T-cell (primary cell): ENCODE measurements around the gene PCBP3. TPM values are rescaled to one million over a fixed set of nuclear protein-coding genes. Genes with fewer than 3 reads are reported as not detected.

Experiments
- ATAC-seq, 4 experiments: fragments of 200-7000 bp in 3 of 4; fragments of 150-1000 bp in 1 of 4; cut with Tn5 transposase; replicated peaks in 1 of 4; 1 replicate in 3 of 4; 2 replicates in 1 of 4; pipeline ENCODE4 v1.10.0; 2021; ENCODE audit warnings: moderate library complexity in 3 of 4, mild to moderate bottlenecking in 2 of 4, moderate number of reproducible peaks in 1 of 4
- CTCF ChIA-PET, 2 donors: fragments of 300-600 bp; sonication (Branson Sonifier 250); formaldehyde crosslinking; loops; one replicate each; lab custom pipeline; 2022; ENCODE audit warnings: antibody characterized with exemption in 2 of 2; lab: Charles Lee
- POLR2A ChIA-PET, 2 donors: fragments of 300-600 bp; sonication (Branson Sonifier 250); formaldehyde crosslinking; loops; one replicate each; lab custom pipeline; 2022; ENCODE audit warnings: antibody characterized with exemption in 2 of 2; lab: Charles Lee
- DNase-seq, 35 experiments: peaks; one replicate each; pipeline versions ENCODE4 v3.0.0 to v3.0.0-alpha.2; 2013 to 2023
- H3K27ac ChIP-seq: one replicate; pipeline ENCODE4 v1.5.1; 2013; ENCODE audit warnings: low read length
- H3K27me3 ChIP-seq, 2 experiments: replicated peaks in 1 of 2; 1 replicate in 1 of 2; 2 replicates in 1 of 2; pipeline versions ENCODE4 v1.6.1 to v1.7.0; 2013; ENCODE audit warnings: low read length in 1 of 2, mixed read lengths in 1 of 2; ENCODE audit not compliant: control insufficient read depth in 2 of 2, insufficient read depth in 2 of 2; ENCODE audit errors: extremely low read depth in 1 of 2
- H3K36me3 ChIP-seq, 2 donors: 1 replicate in 1 of 2; 2 replicates in 1 of 2; pipeline versions ENCODE4 v1.6.1 to v1.7.0; 2013; ENCODE audit warnings: low read length in 1 of 2; ENCODE audit not compliant: control insufficient read depth in 2 of 2, insufficient read depth in 1 of 2; ENCODE audit errors: extremely low read depth in 1 of 2
- H3K4me1 ChIP-seq, 2 experiments: 1 replicate in 1 of 2; 2 replicates in 1 of 2; pipeline versions ENCODE4 v1.6.1 to v1.7.0; 2013; ENCODE audit warnings: low read length in 2 of 2, mixed read lengths in 1 of 2; ENCODE audit not compliant: insufficient read depth in 2 of 2, control insufficient read depth in 1 of 2; ENCODE audit errors: extremely low read depth in 1 of 2
- H3K4me3 ChIP-seq, 2 donors: 1 replicate in 1 of 2; 2 replicates in 1 of 2; pipeline versions ENCODE4 v1.5.1 to v1.7.0; 2013; ENCODE audit warnings: mild to moderate bottlenecking in 2 of 2, low read length in 1 of 2, moderate library complexity in 1 of 2; ENCODE audit not compliant: control insufficient read depth in 1 of 2; ENCODE audit errors: extremely low read depth in 1 of 2
- H3K9me3 ChIP-seq: 2 replicates; pipeline ENCODE4 v1.7.0; 2013
- H3K27ac Mint-ChIP-seq, 2 donors: one replicate each; pipeline ENCODE4 v1.8.0; 2020 to 2021; ENCODE audit warnings: mild to moderate bottlenecking in 2 of 2, mixed read lengths in 2 of 2
- H3K27me3 Mint-ChIP-seq, 2 donors: one replicate each; pipeline ENCODE4 v1.8.0; 2021 to 2022; ENCODE audit warnings: mixed read lengths in 2 of 2
- H3K36me3 Mint-ChIP-seq: one replicate; pipeline ENCODE4 v1.8.0; 2021; ENCODE audit warnings: mixed read lengths
- H3K4me1 Mint-ChIP-seq, 3 donors: one replicate each; pipeline ENCODE4 v1.8.0; 2020 to 2022; ENCODE audit warnings: mixed read lengths in 3 of 3, mild to moderate bottlenecking in 1 of 3
- H3K4me3 Mint-ChIP-seq, 3 donors: one replicate each; pipeline ENCODE4 v1.8.0; 2020 to 2022; ENCODE audit warnings: mild to moderate bottlenecking in 3 of 3, mixed read lengths in 3 of 3, moderate library complexity in 3 of 3
- H3K9me3 Mint-ChIP-seq, 3 donors: one replicate each; pipeline ENCODE4 v1.8.0; 2020 to 2022; ENCODE audit warnings: mixed read lengths in 3 of 3
- WGBS: methylation state at CpG from one replicate; pipeline ENCODE4 v1.1.5; 2013; ENCODE audit warnings: missing lambda C conversion rate; ENCODE audit not compliant: insufficient coverage; 5-methylcytosine and 5-hydroxymethylcytosine counted together
- total RNA-seq, 35 experiments: library from RNA in 6 of 35; stranded (reverse) in 6 of 35; fragments of 120-200 nt in 1 of 35; gene quantifications; one replicate each; pipeline versions ENCODE4 v1.2.1 to v1.2.4 and lab custom pipeline; 2013 to 2026

PCBP3 gene
- total RNA-seq, 5 donors from 2014 or later (not counting 1 experiment from before 2014, with no cell fraction given): 1.5 to 4.2 (median 2.8) TPM

DNA sequence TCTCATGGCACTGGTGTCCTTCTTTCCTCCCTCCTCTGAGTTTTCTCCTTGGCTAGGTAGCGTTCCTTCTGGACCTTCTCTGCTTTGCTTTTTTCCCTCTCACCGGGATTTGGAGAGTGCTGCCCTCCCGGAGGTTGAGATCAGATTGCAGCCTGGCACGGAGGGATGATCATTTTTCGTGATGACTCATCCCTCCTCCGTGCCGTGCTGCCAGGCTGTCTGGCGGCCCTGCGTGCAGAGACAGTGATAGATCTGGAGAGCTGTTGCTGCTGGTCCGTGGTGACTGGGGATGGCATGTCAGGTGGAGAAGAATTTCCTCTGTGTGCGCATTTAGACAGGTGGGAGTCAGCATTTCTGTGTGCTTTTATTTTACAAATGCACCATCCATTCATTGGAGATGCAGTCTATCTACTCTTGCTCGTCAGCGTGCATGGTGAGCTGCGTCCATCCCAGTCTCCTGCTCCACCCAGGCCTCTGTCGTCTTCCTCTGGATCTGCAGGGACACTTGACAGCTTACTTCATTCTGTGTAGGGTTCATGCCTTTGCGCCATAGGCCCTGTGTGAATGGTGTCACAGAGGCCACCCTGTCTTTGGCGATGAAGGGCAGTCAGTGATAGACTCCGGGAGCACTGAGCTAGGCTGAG, 104.4 kb downstream of the PCBP3 start:
- no peaks in the 10 kb centered on the region for H3K4me1 ChIP-seq
- H3K4me3 ChIP-seq: no peak overlapping the region
- no peaks in the 10 kb centered on the region for H3K27me3 ChIP-seq
- no peaks in the 10 kb centered on the region for H3K27me3 Mint-ChIP-seq
- H3K9me3 ChIP-seq: no peaks in the 10 kb centered on the region
- 91% methylated on average over 11 of the region's 18 CpGs for WGBS
- no peak for ATAC-seq
- no peak overlapping the region for H3K4me3 Mint-ChIP-seq
- peaks cover 4% of the 10 kb centered on the region for H3K36me3 Mint-ChIP-seq
- DNase-seq: no peak
- no peaks in the 10 kb centered on the region for H3K9me3 Mint-ChIP-seq
- CTCF ChIA-PET: no interaction called here
- peaks cover 0 to 4% of the 10 kb centered on the region in 2 donors for H3K36me3 ChIP-seq
- no peak overlapping the region for H3K27ac ChIP-seq
- no peak overlapping the region for H3K27ac Mint-ChIP-seq
- POLR2A ChIA-PET: no interaction called here
- peaks cover 0 to 18% (median 0%) of the 10 kb centered on the region in 3 donors for H3K4me1 Mint-ChIP-seq

DNA sequence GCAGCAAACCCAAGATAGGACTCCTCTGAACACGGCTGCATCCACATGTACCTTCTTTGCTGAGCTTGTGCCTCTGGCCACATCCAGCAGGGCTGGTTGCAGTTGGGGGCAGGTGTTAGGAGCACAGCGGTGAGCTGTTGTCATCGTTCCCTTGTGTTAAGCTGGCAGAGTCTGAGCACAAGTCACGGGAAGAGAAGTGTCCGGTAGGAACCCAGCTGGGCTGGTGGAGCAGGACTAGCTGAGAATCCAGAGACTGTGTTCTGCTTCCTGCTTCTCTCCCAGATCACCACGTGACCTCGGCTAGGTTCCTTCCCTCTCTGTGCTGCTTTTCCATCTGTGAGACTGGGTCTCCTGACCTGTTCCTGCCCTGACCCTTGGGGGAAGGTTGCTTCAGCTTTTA, 105.1 kb downstream of the PCBP3 start:
- no peak for ATAC-seq
- Histone ChIP-seq H3K4me3 (no peak overlapping the region), H3K9me3 (no peaks in the 10 kb centered on the region), H3K27me3 (no peaks in the 10 kb centered on the region), H3K4me1 (no peaks in the 10 kb centered on the region), H3K27ac (no peak overlapping the region), H3K36me3 (peaks cover 0 to 4% of the 10 kb centered on the region in 2 donors)
- CTCF ChIA-PET: no interaction called here
- POLR2A ChIA-PET: no interaction called here
- Mint-ChIP-seq H3K36me3 (peaks cover 4% of the 10 kb centered on the region), H3K9me3 (no peaks in the 10 kb centered on the region), H3K27me3 (no peaks in the 10 kb centered on the region), H3K4me3 (no peak overlapping the region), H3K27ac (no peak overlapping the region), H3K4me1 (peaks cover 0 to 18% (median 0%) of the 10 kb centered on the region in 3 donors)
- no peak for DNase-seq
- 80% methylated on average over 6 of the region's 7 CpGs for WGBS

DNA sequence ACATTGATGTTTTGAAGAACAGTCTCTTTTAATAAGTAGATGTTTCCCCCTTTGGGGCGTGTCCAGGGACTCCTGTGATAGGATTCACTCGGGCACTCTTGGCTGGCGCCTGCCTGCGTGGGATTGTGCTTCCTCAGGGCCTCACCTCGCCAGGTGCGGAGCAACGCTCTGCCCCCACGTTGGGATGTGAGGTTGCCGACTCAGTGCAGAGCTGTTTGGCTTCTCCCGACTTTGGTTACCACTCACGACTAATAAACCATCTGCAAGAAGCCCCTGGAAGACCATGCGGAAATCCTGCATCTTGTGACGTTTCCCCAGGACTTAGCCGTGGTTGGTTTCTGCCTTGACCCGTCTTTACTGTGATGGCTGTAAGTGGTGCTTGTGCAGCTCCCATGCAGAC, 106.4 kb downstream of the PCBP3 start:
- WGBS: 83% methylated on average over 9 of the region's 15 CpGs
- H3K4me1 Mint-ChIP-seq: peaks cover 0 to 18% (median 0%) of the 10 kb centered on the region in 3 donors
- Histone ChIP-seq H3K36me3 (peaks cover 0 to 4% of the 10 kb centered on the region in 2 donors), H3K27me3 (no peaks in the 10 kb centered on the region), H3K9me3 (no peaks in the 10 kb centered on the region), H3K4me1 (no peaks in the 10 kb centered on the region), H3K27ac (no peak overlapping the region), H3K4me3 (no peak overlapping the region)
- H3K36me3 Mint-ChIP-seq: peaks cover 4% of the 10 kb centered on the region
- no peaks in the 10 kb centered on the region for H3K27me3 Mint-ChIP-seq
- H3K4me3 Mint-ChIP-seq: no peak overlapping the region
- no peaks in the 10 kb centered on the region for H3K9me3 Mint-ChIP-seq
- ChIA-PET POLR2A (no interaction called here), CTCF (no interaction called here)
- DNase-seq: no peak
- ATAC-seq: no peak
- no peak overlapping the region for H3K27ac Mint-ChIP-seq

DNA sequence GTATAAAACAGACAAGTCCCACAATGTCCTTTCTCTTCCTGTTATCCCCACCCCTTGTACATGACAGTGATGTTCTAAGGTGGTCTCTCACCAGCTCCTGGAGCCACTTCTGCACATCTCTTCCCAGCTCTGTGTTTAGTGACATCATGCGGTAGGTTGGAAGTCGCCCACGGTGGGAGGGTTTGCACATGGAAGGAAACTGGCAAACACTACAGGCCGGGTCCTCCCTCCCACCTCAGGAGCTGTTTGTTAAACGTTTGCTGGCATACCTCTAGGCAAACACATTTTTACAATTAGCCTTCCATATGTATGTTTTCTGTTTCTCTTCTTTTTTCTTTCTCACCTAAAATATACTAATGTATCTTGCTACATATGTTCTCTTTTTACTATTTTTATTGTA, 107.4 kb downstream of the PCBP3 start:
- Mint-ChIP-seq H3K9me3 (peaks cover 0 to 7% (median 0%) of the 10 kb centered on the region in 3 donors), H3K27ac (no peak overlapping the region), H3K4me3 (no peak overlapping the region), H3K27me3 (no peaks in the 10 kb centered on the region), H3K4me1 (peaks cover 0 to 18% (median 0%) of the 10 kb centered on the region in 3 donors), H3K36me3 (peaks cover 5% of the 10 kb centered on the region)
- Histone ChIP-seq H3K4me1 (no peaks in the 10 kb centered on the region), H3K27me3 (no peaks in the 10 kb centered on the region), H3K9me3 (no peaks in the 10 kb centered on the region), H3K27ac (no peak overlapping the region), H3K36me3 (peaks cover 0 to 4% of the 10 kb centered on the region in 2 donors), H3K4me3 (no peak overlapping the region)
- ChIA-PET POLR2A (no interaction called here), CTCF (no interaction called here)
- no peak for ATAC-seq
- no peak for DNase-seq
- no CpG with 5 or more reads among the region's 5 CpGs for WGBS

DNA sequence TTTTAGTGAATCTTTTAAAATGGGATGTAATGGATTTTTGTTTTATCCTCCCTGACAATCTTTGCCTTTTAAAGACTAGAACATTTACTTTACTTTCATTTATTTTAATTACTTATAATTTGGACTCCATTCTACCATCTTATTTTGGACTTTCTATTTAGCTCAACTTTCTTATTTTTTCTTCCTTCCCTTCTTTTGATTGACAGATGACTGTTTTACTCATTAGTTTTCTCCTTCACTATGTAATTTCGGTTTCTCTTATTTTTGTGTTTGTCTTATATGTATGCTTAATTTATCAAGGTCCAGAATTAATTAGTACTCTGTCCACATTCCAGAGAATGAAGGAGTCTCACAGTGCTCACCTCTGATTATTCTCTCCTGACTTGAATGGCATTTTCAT, 109.9 kb downstream of the PCBP3 start:
- Mint-ChIP-seq H3K27ac (no peak overlapping the region), H3K36me3 (peaks cover 5% of the 10 kb centered on the region), H3K4me1 (peaks cover 0 to 18% (median 0%) of the 10 kb centered on the region in 3 donors), H3K9me3 (peaks cover 0 to 9% (median 0%) of the 10 kb centered on the region in 3 donors), H3K27me3 (no peaks in the 10 kb centered on the region), H3K4me3 (no peak overlapping the region)
- WGBS: no CpG with 5 or more reads among the region's 1 CpG
- Histone ChIP-seq H3K9me3 (peaks cover 4% of the 10 kb centered on the region), H3K4me3 (no peak overlapping the region), H3K27me3 (no peaks in the 10 kb centered on the region), H3K27ac (no peak overlapping the region), H3K4me1 (no peaks in the 10 kb centered on the region), H3K36me3 (no peaks in the 10 kb centered on the region)
- ATAC-seq (no peak), DNase-seq (no peak)
- POLR2A ChIA-PET: no interaction called here
- CTCF ChIA-PET: no interaction called here

DNA sequence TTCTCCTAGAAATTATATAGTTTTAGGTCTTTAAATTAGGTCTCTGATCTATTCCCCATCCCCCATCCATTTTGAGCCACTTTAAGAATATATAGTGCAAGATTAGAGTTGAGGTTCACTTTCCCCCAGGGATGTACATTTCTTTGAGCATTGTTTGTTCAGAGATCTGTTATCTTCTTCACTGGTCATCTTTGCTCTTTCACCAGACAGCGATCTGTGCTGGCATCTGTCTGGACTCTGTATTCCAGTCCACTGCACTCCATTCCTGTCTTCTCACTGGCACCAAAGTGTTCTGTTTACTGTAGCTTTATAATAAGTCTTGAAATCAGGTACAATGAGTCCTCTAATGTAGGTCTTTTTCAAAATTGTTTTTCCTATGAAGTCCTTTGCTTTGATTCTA, 112.5 kb downstream of the PCBP3 start:
- Mint-ChIP-seq H3K36me3 (peaks cover 6% of the 10 kb centered on the region), H3K4me3 (no peak overlapping the region), H3K4me1 (no peaks in the 10 kb centered on the region), H3K9me3 (peaks cover 0 to 9% (median 0%) of the 10 kb centered on the region in 3 donors), H3K27me3 (peaks cover 0 to 3% of the 10 kb centered on the region in 2 donors), H3K27ac (no peak overlapping the region)
- WGBS: no CpG with 5 or more reads among the region's 1 CpG
- DNase-seq (no peak), ATAC-seq (no peak)
- Histone ChIP-seq H3K9me3 (peaks cover 4% of the 10 kb centered on the region), H3K4me1 (no peaks in the 10 kb centered on the region), H3K4me3 (no peak overlapping the region), H3K27me3 (no peaks in the 10 kb centered on the region), H3K27ac (no peak overlapping the region), H3K36me3 (no peaks in the 10 kb centered on the region)
- POLR2A ChIA-PET: no interaction called here
- CTCF ChIA-PET: no interaction called here
